HepG2 (cell line): ENCODE measurements around the gene PON1. TPM values are rescaled to one million over a fixed set of nuclear protein-coding genes. Genes with fewer than 3 reads are reported as not detected.

Experiments
- ATAC-seq: fragments of 200-7000 bp; cut with Tn5 transposase; 3 replicates; pipeline ENCODE4 v1.9.1; 2020; ENCODE audit warnings: mild to moderate bottlenecking, moderate library complexity
- BruUV-seq: library from RNA; stranded (reverse); fragments of 400-500 nt; replicated peaks from 2 replicates; lab custom pipeline; 2021; lab: Mats Ljungman, UMichigan
- CTCF ChIA-PET: fragments of 300-600 bp; formaldehyde crosslinking; extraction: SDS; loops from one replicate; lab custom pipeline; 2021; ENCODE audit warnings: low total read pairs, inconsistent platforms, low intra/inter-chr PET ratio; lab: Yijun Ruan, JAX
- POLR2A ChIA-PET: fragments of 350-600 bp; sonication (Branson Sonifier 250); formaldehyde crosslinking; loops from one replicate; lab custom pipeline; 2020; ENCODE audit warnings: antibody characterized with exemption, inconsistent platforms; lab: Yijun Ruan, JAX
- DNase-seq: peaks from one replicate; pipeline ENCODE4 v3.0.0-alpha.2; 2015; ENCODE audit warnings: low spot score
- FAIRE-seq: peaks from 3 replicates; lab custom pipeline; 2011; peaks lifted over from hg19 to GRCh38; lab: Jason Lieb, UNC
- H2AFZ ChIP-seq: one replicate; pipeline ENCODE4 v1.6.1; 2011; ENCODE audit warnings: low read length, inconsistent platforms
- H3K27ac ChIP-seq: fragments of 300-600 bp; 3 replicates; pipeline ENCODE4 v1.8.0; 2011; ENCODE audit warnings: mixed run types, mild to moderate bottlenecking, mixed read lengths, low read length, inconsistent platforms; ENCODE audit not compliant: insufficient read depth; ENCODE audit errors: extremely low read length
- H3K27me3 ChIP-seq, 2 experiments: fragments of 200-600 bp in 1 of 2; 2 replicates in 1 of 2; 3 replicates in 1 of 2; pipeline versions ENCODE4 v1.6.0 to v1.8.0; 2011; ENCODE audit warnings: low read length in 2 of 2, mild to moderate bottlenecking in 2 of 2, moderate library complexity in 2 of 2, inconsistent platforms in 1 of 2; ENCODE audit not compliant: insufficient read depth in 2 of 2, control insufficient read depth in 1 of 2
- H3K36me3 ChIP-seq, 2 experiments: fragments of 200-600 bp in 1 of 2; replicated peaks in 1 of 2; 2 replicates in 1 of 2; 3 replicates in 1 of 2; pipeline versions ENCODE4 v1.5.1 to v1.8.0; 2011; ENCODE audit warnings: low read length in 2 of 2, inconsistent platforms in 1 of 2; ENCODE audit not compliant: insufficient read depth in 2 of 2, control insufficient read depth in 1 of 2
- H3K4me1 ChIP-seq: 2 replicates; pipeline ENCODE4 v1.5.1; 2012; ENCODE audit warnings: low read length, inconsistent platforms; ENCODE audit not compliant: insufficient read depth
- H3K4me2 ChIP-seq: 2 replicates; pipeline ENCODE4 v1.6.0; 2011; ENCODE audit warnings: low read depth, low read length, inconsistent platforms
- H3K4me3 ChIP-seq, 3 experiments: fragments of 200-600 bp in 1 of 3; sonication (generic), shearing (Covaris generic) in 1 of 3; replicated peaks in 1 of 3; 2 replicates each; pipeline ENCODE4 v1.5.1; 2011 to 2016; ENCODE audit warnings: low read length in 3 of 3, inconsistent platforms in 2 of 3, low read depth in 2 of 3, mild to moderate bottlenecking in 2 of 3, control low read depth in 1 of 3, mixed read lengths in 1 of 3; ENCODE audit not compliant: insufficient read depth in 1 of 3
- H3K79me2 ChIP-seq: one replicate; pipeline ENCODE4 v1.6.1; 2011; ENCODE audit warnings: low read length, inconsistent platforms; ENCODE audit not compliant: insufficient read depth
- H3K9ac ChIP-seq: 2 replicates; pipeline ENCODE4 v1.6.0; 2011; ENCODE audit warnings: mild to moderate bottlenecking, low read depth, low read length, inconsistent platforms; ENCODE audit not compliant: insufficient read depth
- H3K9me3 ChIP-seq: 2 replicates; pipeline ENCODE4 v1.5.1; 2012; ENCODE audit warnings: mild to moderate bottlenecking, low read length
- H4K20me1 ChIP-seq: 2 replicates; pipeline ENCODE4 v1.6.0; 2011; ENCODE audit warnings: inconsistent platforms, mild to moderate bottlenecking, low read length, moderate library complexity; ENCODE audit not compliant: insufficient read depth
- AGO1 ChIP-seq: fragments of 200-400 bp; formaldehyde crosslinking; IDR thresholded peaks from 2 replicates; pipeline ENCODE4 v1.6.1; 2017; ENCODE audit warnings: mild to moderate bottlenecking, low read depth, low read length, moderate library complexity; ENCODE audit not compliant: poor library complexity, severe bottlenecking
- ARNT ChIP-seq: fragments of 450-650 bp; IDR thresholded peaks from 2 replicates; pipeline ENCODE4 v1.6.1; 2017
- GLI4 ChIP-seq: sonication (generic); formaldehyde crosslinking; IDR thresholded peaks from 2 replicates; pipeline ENCODE4 v1.5.1; 2020; ENCODE audit warnings: missing genetic modification reagents, mild to moderate bottlenecking, moderate library complexity, borderline replicate concordance
- REXO4 ChIP-seq: sonication (generic); formaldehyde crosslinking; IDR thresholded peaks from 2 replicates; pipeline ENCODE4 v1.8.0; 2022; ENCODE audit warnings: missing genetic modification reagents, mild to moderate bottlenecking, borderline replicate concordance
- TCF12 ChIP-seq, 2 experiments: fragments of 450-650 bp in 1 of 2; sonication (generic) in 1 of 2; formaldehyde crosslinking in 1 of 2; IDR thresholded peaks; 2 replicates each; pipeline versions ENCODE4 v1.6.1 to v1.8.0; 2017 to 2022; ENCODE audit warnings: antibody characterized with exemption in 1 of 2, mild to moderate bottlenecking in 1 of 2, missing genetic modification reagents in 1 of 2, moderate library complexity in 1 of 2
- ZMYM2 ChIP-seq: sonication (generic); formaldehyde crosslinking; IDR thresholded peaks from 2 replicates; pipeline ENCODE4 v1.8.0; 2022; ENCODE audit warnings: mild to moderate bottlenecking, missing genetic modification reagents
- in situ Hi-C: cut with HindIII; loops from 2 replicates; pipeline ENCODE4 v1.10.0; 2017; ENCODE audit warnings: low pct_unique_long_range_greater_than_20kb; ENCODE audit not compliant: extremely low pct_ligation_motif_present
- intact Hi-C: fragments of 100-400 bp; cut with micrococcal nuclease; formaldehyde crosslinking; loops from one replicate; pipeline ENCODE4 v1.10.0; 2022; ENCODE audit not compliant: unreplicated experiment
- polyA plus RNA-seq, 8 experiments: library from polyadenylated mRNA; depleted of rRNA in 3 of 8; stranded (reverse) in 7 of 8; unstranded in 1 of 8; fragments of >200 nt; fragmentation: Illumina TruSeq in 4 of 8; extraction: Trizol in 4 of 8; gene quantifications; 2 replicates each; pipeline versions ENCODE4 v1.2.1 to v1.2.3, GENCODE V29; 2011 to 2016; ENCODE audit warnings: low read depth in 4 of 8, missing spikeins in 1 of 8, mixed read lengths in 1 of 8; ENCODE audit not compliant: insufficient read depth in 1 of 8
- total RNA-seq, 5 experiments: library from RNA; depleted of rRNA; stranded (reverse); fragments of >200 nt; fragmentation: Illumina TruSeq; extraction: Trizol; gene quantifications; 2 replicates each; pipeline ENCODE4 v1.2.3, GENCODE V29; 2016; ENCODE audit warnings: low read depth in 1 of 5
- TF ChIP-seq, protein P1 (sequence below): IDR thresholded peaks from 2 replicates; pipeline ENCODE4 v1.6.1; 2016; ENCODE audit warnings: mild to moderate bottlenecking
- TF ChIP-seq, protein P2 (sequence below): sonication (generic); formaldehyde crosslinking; IDR thresholded peaks from 2 replicates; pipeline ENCODE4 v1.5.0; 2020; ENCODE audit warnings: mild to moderate bottlenecking, missing genetic modification reagents, borderline replicate concordance
- TF ChIP-seq, protein P3 (sequence below): sonication (generic); formaldehyde crosslinking; IDR thresholded peaks from 2 replicates; pipeline ENCODE4 v1.4.0; 2020; ENCODE audit warnings: missing genetic modification reagents

Gene PON1
- total and polyA plus RNA-seq, 2 of the 13 experiments (the other 11 are each of a cell fraction or from before 2014, with no cell fraction given) = 0.27 to 0.57 TPM

DNA sequence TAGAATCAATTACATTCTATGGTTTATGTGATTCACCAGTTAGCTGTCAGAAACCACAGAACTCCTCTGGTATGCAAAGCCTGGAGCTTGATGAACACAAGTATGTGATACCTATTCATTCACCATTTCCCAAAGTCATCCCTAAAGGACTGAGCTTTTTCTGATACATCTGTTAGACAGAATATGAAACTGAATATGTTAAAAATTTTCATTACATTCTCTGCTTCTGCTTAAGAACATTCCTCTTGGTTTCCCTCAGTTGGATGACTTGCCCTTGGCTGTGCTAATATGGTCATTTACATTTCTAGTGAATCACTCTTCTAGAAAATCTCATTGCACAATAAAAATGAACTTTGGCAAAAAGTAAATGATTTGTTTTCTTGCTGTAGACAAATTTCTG, 10.8 kb upstream of the PON1 start:
- no TSS peak for BruUV-seq
- intact Hi-C loops = no loop called here
- Histone ChIP-seq H4K20me1 (no peaks in the 10 kb centered on the region), H3K4me2 (no peak overlapping the region), H2AFZ (no peak overlapping the region), H3K79me2 (no peaks in the 10 kb centered on the region), H3K4me3 (no peak overlapping the region)
- TF ChIP-seq, protein P1, sequence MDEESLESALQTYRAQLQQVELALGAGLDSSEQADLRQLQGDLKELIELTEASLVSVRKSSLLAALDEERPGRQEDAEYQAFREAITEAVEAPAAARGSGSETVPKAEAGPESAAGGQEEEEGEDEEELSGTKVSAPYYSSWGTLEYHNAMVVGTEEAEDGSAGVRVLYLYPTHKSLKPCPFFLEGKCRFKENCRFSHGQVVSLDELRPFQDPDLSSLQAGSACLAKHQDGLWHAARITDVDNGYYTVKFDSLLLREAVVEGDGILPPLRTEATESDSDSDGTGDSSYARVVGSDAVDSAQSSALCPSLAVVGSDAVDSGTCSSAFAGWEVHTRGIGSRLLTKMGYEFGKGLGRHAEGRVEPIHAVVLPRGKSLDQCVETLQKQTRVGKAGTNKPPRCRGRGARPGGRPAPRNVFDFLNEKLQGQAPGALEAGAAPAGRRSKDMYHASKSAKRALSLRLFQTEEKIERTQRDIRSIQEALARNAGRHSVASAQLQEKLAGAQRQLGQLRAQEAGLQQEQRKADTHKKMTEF (CRISPR knock-in tag) = no peak
- TF ChIP-seq ARNT (no peak), REXO4 (CRISPR knock-in tag) (no peak), ZMYM2 (CRISPR knock-in tag) (no peak), GLI4 (CRISPR knock-in tag) (no peak), AGO1 (no peak), TCF12 (IDR thresholded peaks at IDR 0.05) (no peak), TCF12 (CRISPR knock-in tag; IDR thresholded peaks at IDR 0.05) (no peak)
- TF ChIP-seq, protein P2, sequence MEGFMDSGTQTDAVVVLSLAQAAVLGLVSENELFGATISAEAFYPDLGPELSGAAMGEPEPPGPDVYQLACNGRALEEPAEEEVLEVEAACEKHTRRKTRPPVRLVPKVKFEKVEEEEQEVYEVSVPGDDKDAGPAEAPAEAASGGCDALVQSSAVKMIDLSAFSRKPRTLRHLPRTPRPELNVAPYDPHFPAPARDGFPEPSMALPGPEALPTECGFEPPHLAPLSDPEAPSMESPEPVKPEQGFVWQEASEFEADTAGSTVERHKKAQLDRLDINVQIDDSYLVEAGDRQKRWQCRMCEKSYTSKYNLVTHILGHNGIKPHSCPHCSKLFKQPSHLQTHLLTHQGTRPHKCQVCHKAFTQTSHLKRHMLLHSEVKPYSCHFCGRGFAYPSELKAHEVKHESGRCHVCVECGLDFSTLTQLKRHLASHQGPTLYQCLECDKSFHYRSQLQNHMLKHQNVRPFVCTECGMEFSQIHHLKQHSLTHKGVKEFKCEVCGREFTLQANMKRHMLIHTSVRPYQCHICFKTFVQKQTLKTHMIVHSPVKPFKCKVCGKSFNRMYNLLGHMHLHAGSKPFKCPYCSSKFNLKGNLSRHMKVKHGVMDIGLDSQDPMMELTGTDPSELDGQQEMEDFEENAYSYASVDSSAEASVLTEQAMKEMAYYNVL (CRISPR knock-in tag) = no peak
- TF ChIP-seq, protein P3, sequence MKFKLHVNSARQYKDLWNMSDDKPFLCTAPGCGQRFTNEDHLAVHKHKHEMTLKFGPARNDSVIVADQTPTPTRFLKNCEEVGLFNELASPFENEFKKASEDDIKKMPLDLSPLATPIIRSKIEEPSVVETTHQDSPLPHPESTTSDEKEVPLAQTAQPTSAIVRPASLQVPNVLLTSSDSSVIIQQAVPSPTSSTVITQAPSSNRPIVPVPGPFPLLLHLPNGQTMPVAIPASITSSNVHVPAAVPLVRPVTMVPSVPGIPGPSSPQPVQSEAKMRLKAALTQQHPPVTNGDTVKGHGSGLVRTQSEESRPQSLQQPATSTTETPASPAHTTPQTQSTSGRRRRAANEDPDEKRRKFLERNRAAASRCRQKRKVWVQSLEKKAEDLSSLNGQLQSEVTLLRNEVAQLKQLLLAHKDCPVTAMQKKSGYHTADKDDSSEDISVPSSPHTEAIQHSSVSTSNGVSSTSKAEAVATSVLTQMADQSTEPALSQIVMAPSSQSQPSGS (CRISPR knock-in tag) = no peak
- TF ChIP-seq, all 625 proteins: peak for 0
- H3K27ac ChIP-seq = no peak overlapping the region
- no peaks in the 10 kb centered on the region for H3K9me3 ChIP-seq
- POLR2A ChIA-PET = no interaction called here
- no peaks in the 10 kb centered on the region for H3K27me3 ChIP-seq
- no peak for ATAC-seq
- no peak for DNase-seq
- no peak for FAIRE-seq
- CTCF ChIA-PET = no interaction called here
- H3K4me1 ChIP-seq = 0 out of 2 replicates have a peak, but pooled peaks cover 6% of the 10 kb centered on the region
- no peaks in the 10 kb centered on the region for H3K36me3 ChIP-seq
- H3K9ac ChIP-seq = no peak overlapping the region
- in situ Hi-C loops = loop anchor here (25.0 kb wide), 1 partner anchor 352 kb away; no protein-coding TSS in a partner anchor
